HEK293 (cell line): ENCODE results near the gene PLD4.

Experiments used
- CTCF ChIA-PET: fragments of 350-600 bp; formaldehyde crosslinking; extraction: SDS; loops from one replicate; lab custom pipeline; 2021; ENCODE audit warnings: antibody characterized with exemption; lab: Yijun Ruan, JAX
- POLR2A ChIA-PET: fragments of 300-600 bp; formaldehyde crosslinking; extraction: SDS; loops from one replicate; lab custom pipeline; 2020; ENCODE audit warnings: antibody characterized with exemption, inconsistent platforms; lab: Yijun Ruan, JAX
- H3K27ac ChIP-seq: fragments of 200-500 bp; sonication (Bioruptor generic); 2 replicates; pipeline ENCODE4 v1.5.1; 2014; ENCODE audit warnings: low read depth, low read length, control low read depth, inconsistent platforms; ENCODE audit errors: extremely low read depth
- H3K36me3 ChIP-seq, 2 experiments: fragments of 200-500 bp in 1 of 2; sonication (Bioruptor generic) in 1 of 2; 1 replicate in 1 of 2; 2 replicates in 1 of 2; pipeline ENCODE4 v1.5.1; 2014 to 2017; ENCODE audit warnings: inconsistent platforms in 2 of 2, low read length in 2 of 2; ENCODE audit not compliant: control insufficient read depth in 2 of 2, insufficient read depth in 1 of 2
- H3K4me1 ChIP-seq: fragments of 200-500 bp; sonication (Bioruptor generic); 2 replicates; pipeline ENCODE4 v1.5.1; 2014; ENCODE audit warnings: mild to moderate bottlenecking, low read length, inconsistent platforms; ENCODE audit not compliant: control insufficient read depth, insufficient read depth
- H3K4me3 ChIP-seq: 2 replicates; pipeline ENCODE4 v1.5.1; 2011; ENCODE audit warnings: low read depth, mild to moderate bottlenecking, control low read depth, low read length, moderate library complexity
- H3K9me3 ChIP-seq: fragments of 200-500 bp; sonication (Bioruptor generic); 2 replicates; pipeline ENCODE4 v1.5.1; 2014; ENCODE audit warnings: low read depth, low read length, inconsistent platforms; ENCODE audit not compliant: control insufficient read depth, insufficient read depth
- BCL11A ChIP-seq: fragments of 450-650 bp; formaldehyde crosslinking; IDR thresholded peaks from 2 replicates; pipeline ENCODE4 v1.5.1; 2016; ENCODE audit warnings: low read depth, missing biosample characterization, missing genetic modification characterization
- ELK4 ChIP-seq: IDR thresholded peaks from 2 replicates; pipeline ENCODE4 v1.6.1; 2011; ENCODE audit warnings: mild to moderate bottlenecking, low read depth, low read length, borderline replicate concordance
- KLF7 ChIP-seq: fragments of 450-650 bp; formaldehyde crosslinking; IDR thresholded peaks from 2 replicates; pipeline ENCODE4 v1.5.1; 2016; ENCODE audit warnings: missing biosample characterization, missing genetic modification characterization, borderline replicate concordance
- KLF9 ChIP-seq: fragments of 450-650 bp; formaldehyde crosslinking; IDR thresholded peaks from 2 replicates; pipeline ENCODE4 v1.5.1; 2016; ENCODE audit warnings: missing biosample characterization, missing genetic modification characterization, low read depth
- SCRT1 ChIP-seq: fragments of 450-650 bp; formaldehyde crosslinking; IDR thresholded peaks from 2 replicates; pipeline ENCODE4 v1.5.1; 2016; ENCODE audit warnings: missing biosample characterization, missing genetic modification characterization, borderline replicate concordance
- ZBTB8A ChIP-seq: fragments of 450-650 bp; formaldehyde crosslinking; IDR thresholded peaks from 2 replicates; pipeline ENCODE4 v1.5.1; 2016; ENCODE audit warnings: missing biosample characterization, missing genetic modification characterization
- ZFP37 ChIP-seq: fragments of 450-650 bp; formaldehyde crosslinking; IDR thresholded peaks from 2 replicates; pipeline ENCODE4 v1.5.1; 2016; ENCODE audit warnings: missing biosample characterization, missing genetic modification characterization
- ZIC2 ChIP-seq: fragments of 450-650 bp; formaldehyde crosslinking; IDR thresholded peaks from 2 replicates; pipeline ENCODE4 v1.5.1; 2016; ENCODE audit warnings: missing biosample characterization, missing genetic modification characterization
- ZNF146 ChIP-seq: fragments of 450-650 bp; formaldehyde crosslinking; IDR thresholded peaks from 2 replicates; pipeline ENCODE4 v1.5.1; 2016; ENCODE audit warnings: missing biosample characterization, missing genetic modification characterization
- ZNF169 ChIP-seq: fragments of 450-650 bp; formaldehyde crosslinking; IDR thresholded peaks from 2 replicates; pipeline ENCODE4 v1.5.1; 2016; ENCODE audit warnings: missing biosample characterization, missing genetic modification characterization
- ZNF23 ChIP-seq: fragments of 450-650 bp; formaldehyde crosslinking; IDR thresholded peaks from 2 replicates; pipeline ENCODE4 v1.5.1; 2016; ENCODE audit warnings: missing biosample characterization, missing genetic modification characterization, borderline replicate concordance
- ZNF248 ChIP-seq: fragments of 450-650 bp; formaldehyde crosslinking; IDR thresholded peaks from 2 replicates; pipeline ENCODE4 v1.5.1; 2017; ENCODE audit warnings: missing biosample characterization, missing genetic modification characterization
- ZNF266 ChIP-seq: fragments of 450-650 bp; formaldehyde crosslinking; IDR thresholded peaks from 2 replicates; pipeline ENCODE4 v1.5.1; 2016; ENCODE audit warnings: missing biosample characterization, missing genetic modification characterization, low read depth
- ZNF292 ChIP-seq: fragments of 450-650 bp; formaldehyde crosslinking; IDR thresholded peaks from 2 replicates; pipeline ENCODE4 v1.5.1; 2016; ENCODE audit warnings: low read depth, missing biosample characterization, missing genetic modification characterization, borderline replicate concordance
- ZNF341 ChIP-seq: fragments of 450-650 bp; formaldehyde crosslinking; IDR thresholded peaks from 2 replicates; pipeline ENCODE4; 2016; ENCODE audit warnings: low read depth, missing biosample characterization, missing genetic modification characterization
- ZNF549 ChIP-seq: fragments of 450-650 bp; IDR thresholded peaks from 2 replicates; pipeline ENCODE4 v1.5.1; 2018; ENCODE audit warnings: missing biosample characterization, missing genetic modification characterization, mild to moderate bottlenecking, inconsistent platforms, moderate library complexity
- ZNF664 ChIP-seq: fragments of 450-650 bp; formaldehyde crosslinking; IDR thresholded peaks from 2 replicates; pipeline ENCODE4 v1.5.1; 2016; ENCODE audit warnings: missing biosample characterization, missing genetic modification characterization
- ZNF704 ChIP-seq: fragments of 450-650 bp; formaldehyde crosslinking; IDR thresholded peaks from 2 replicates; pipeline ENCODE4 v1.5.1; 2016; ENCODE audit warnings: missing biosample characterization, missing genetic modification characterization
- ZSCAN23 ChIP-seq: fragments of 450-650 bp; formaldehyde crosslinking; IDR thresholded peaks from 2 replicates; pipeline ENCODE4 v1.5.1; 2016; ENCODE audit warnings: missing biosample characterization, missing genetic modification characterization
- TF ChIP-seq, protein P1 (sequence below): fragments of 450-650 bp; formaldehyde crosslinking; IDR thresholded peaks from 2 replicates; pipeline ENCODE4 v1.5.1; 2016; ENCODE audit warnings: missing biosample characterization, missing genetic modification characterization
- TF ChIP-seq, protein P2 (sequence below): fragments of 450-650 bp; formaldehyde crosslinking; IDR thresholded peaks from 2 replicates; pipeline ENCODE4 v1.5.1; 2016; ENCODE audit warnings: missing biosample characterization, missing genetic modification characterization

Gene PLD4

DNA sequence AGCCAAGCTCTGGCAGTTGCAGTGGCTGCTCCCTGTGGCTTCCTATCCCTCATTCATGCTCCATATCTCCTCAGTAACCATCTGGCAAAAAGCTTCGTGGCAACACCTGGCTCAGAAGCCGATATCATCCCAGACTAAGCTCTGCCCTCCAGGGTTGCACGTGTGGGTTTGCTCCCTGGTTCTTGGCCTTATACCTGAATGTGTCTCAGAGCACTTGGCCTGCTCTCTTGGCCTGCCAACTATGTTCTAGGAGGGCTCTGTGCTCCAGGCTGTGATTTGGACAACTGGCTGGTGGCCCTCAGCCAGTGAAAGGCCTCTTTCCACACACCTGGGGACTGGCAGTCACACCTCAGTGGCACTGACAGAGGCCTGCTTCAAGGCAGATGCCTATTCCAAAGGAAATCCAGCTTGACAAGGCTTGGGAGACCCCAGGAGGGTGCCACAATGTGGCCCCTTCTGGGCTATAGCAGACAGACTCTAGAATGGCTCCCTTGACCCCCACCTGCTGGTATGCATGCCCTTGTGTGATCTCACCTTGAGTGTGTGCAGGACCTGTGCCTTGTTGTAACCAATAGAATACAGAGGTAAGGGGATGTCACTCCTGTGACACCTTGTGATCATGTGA lies 10.5 kb downstream of the PLD4 start:
- H3K36me3 ChIP-seq = no peaks in the 10 kb centered on the region
- no peak overlapping the region for H3K4me3 ChIP-seq
- H3K27ac ChIP-seq = no peak overlapping the region
- TF ChIP-seq ZNF292 (no peak), ZNF146 (tag by site-specific recombination) (no peak), ZNF23 (tag by site-specific recombination) (no peak)
- TF ChIP-seq, protein P1, sequence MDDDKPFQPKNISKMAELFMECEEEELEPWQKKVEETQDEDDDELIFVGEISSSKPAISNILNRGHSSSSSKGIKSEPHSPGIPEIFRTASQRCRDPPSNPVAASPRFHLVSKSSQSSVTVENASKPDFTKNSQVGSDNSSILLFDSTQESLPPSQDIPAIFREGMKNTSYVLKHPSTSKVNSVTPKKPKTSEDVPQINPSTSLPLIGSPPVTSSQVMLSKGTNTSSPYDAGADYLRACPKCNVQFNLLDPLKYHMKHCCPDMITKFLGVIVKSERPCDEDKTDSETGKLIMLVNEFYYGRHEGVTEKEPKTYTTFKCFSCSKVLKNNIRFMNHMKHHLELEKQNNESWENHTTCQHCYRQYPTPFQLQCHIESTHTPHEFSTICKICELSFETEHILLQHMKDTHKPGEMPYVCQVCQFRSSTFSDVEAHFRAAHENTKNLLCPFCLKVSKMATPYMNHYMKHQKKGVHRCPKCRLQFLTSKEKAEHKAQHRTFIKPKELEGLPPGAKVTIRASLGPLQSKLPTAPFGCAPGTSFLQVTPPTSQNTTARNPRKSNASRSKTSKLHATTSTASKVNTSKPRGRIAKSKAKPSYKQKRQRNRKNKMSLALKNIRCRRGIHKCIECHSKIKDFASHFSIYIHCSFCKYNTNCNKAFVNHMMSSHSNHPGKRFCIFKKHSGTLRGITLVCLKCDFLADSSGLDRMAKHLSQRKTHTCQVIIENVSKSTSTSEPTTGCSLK (tag by site-specific recombination) = no peak
- TF ChIP-seq, all 188 proteins: peak for 0
- no peaks in the 10 kb centered on the region for H3K9me3 ChIP-seq
- ChIA-PET CTCF (interaction anchor here (0.6 to 1.6 kb wide), 7 partner anchors 33 to 409 kb away, joined by 3 to 4 read pairs (median 3); no protein-coding TSS in a partner anchor), POLR2A (no interaction called here)
- H3K4me1 ChIP-seq = no peaks in the 10 kb centered on the region

GRCh38 chr14:104935955-104936354 lies 11.3 kb downstream of the PLD4 start:
- POLR2A ChIA-PET = no interaction called here
- H3K27ac ChIP-seq = no peak overlapping the region
- no peaks in the 10 kb centered on the region for H3K4me1 ChIP-seq
- no peak overlapping the region for H3K4me3 ChIP-seq
- TF ChIP-seq, protein P2, sequence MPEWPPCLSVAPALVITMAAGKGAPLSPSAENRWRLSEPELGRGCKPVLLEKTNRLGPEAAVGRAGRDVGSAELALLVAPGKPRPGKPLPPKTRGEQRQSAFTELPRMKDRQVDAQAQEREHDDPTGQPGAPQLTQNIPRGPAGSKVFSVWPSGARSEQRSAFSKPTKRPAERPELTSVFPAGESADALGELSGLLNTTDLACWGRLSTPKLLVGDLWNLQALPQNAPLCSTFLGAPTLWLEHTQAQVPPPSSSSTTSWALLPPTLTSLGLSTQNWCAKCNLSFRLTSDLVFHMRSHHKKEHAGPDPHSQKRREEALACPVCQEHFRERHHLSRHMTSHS (tag by site-specific recombination) = no peak
- TF ChIP-seq ZNF169 (tag by site-specific recombination) (no peak), ZIC2 (tag by site-specific recombination) (peak; percentile 15; the same call in 1 of the 2 replicates), ZBTB8A (tag by site-specific recombination) (no peak)
- CTCF ChIA-PET = interaction anchor here (0.9 to 1.6 kb wide), 3 partner anchors 34 to 110 kb away, joined by 3 read pairs; no protein-coding TSS in a partner anchor
- H3K36me3 ChIP-seq = no peaks in the 10 kb centered on the region
- no peaks in the 10 kb centered on the region for H3K9me3 ChIP-seq

DNA sequence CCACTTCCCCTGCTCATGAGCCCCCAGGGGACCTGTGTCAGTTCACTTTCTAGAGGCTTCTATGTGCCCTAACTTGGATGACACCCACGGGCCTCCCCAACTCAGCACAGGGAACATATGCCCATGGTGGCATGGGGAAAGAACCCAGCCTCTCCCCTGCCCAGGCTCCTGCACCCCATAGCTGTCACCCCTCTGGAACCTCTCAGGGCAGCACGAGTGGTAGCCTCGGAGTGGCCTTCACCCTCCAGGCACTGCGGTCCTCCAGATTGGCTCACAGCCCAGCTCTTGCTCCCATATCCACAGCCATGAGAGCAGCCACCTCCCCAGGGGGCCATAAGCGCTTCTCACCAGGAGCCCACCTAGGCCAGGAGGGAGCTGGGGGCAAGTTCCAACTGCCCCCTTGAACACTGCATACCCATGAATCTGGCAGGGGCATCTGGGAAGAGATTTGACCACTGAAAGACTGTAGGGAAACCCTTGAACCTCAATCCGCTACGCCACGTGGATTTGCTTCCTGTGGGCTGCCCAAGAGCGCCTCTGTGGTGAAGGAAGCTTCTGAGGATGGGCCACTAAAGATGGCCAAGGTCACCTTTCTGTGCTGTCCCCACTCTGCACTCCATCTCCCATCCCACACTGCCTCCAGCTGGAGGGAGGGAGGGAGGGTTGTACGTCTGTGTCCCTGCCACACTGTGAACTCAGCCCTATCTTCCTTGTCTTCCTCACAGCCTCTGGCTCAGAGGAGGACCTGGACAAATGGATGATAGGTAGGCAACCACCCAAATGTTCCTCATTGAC lies 11.9 kb downstream of the PLD4 start:
- H3K9me3 ChIP-seq = no peaks in the 10 kb centered on the region
- H3K4me3 ChIP-seq = no peak overlapping the region
- ChIA-PET POLR2A (no interaction called here), CTCF (interaction anchor here (1.1 to 1.2 kb wide), 2 partner anchors 109 to 153 kb away, joined by 3 to 4 read pairs; no protein-coding TSS in a partner anchor)
- H3K4me1 ChIP-seq = no peaks in the 10 kb centered on the region
- H3K36me3 ChIP-seq = no peaks in the 10 kb centered on the region
- TF ChIP-seq ELK4 = no peak
- TF ChIP-seq ZIC2 (tag by site-specific recombination) = 0 out of 2 replicates have a peak, but pooled peaks have one; percentile 7
- TF ChIP-seq, all 188 proteins: peak for 1
- no peak overlapping the region for H3K27ac ChIP-seq

- Histone ChIP-seq H3K9me3 (no peaks in the 10 kb centered on the region), H3K4me3 (no peak overlapping the region), H3K4me1 (no peaks in the 10 kb centered on the region), H3K27ac (no peak overlapping the region), H3K36me3 (no peaks in the 10 kb centered on the region)
- CTCF ChIA-PET = interaction anchor here (1.2 kb wide), 2 partner anchors 41 to 153 kb away, joined by 4 to 5 read pairs; no protein-coding TSS in a partner anchor
- POLR2A ChIA-PET = no interaction called here
- no peak for TF ChIP-seq ZNF266
- TF ChIP-seq ZNF704 (tag by site-specific recombination) = no peak
- TF ChIP-seq ZNF248 = no peak
- TF ChIP-seq BCL11A (tag by site-specific recombination) = no peak
- no peak for TF ChIP-seq ZSCAN23 (tag by site-specific recombination)
- no peak for TF ChIP-seq SCRT1 (tag by site-specific recombination)
- no peak for TF ChIP-seq KLF9
- TF ChIP-seq ZFP37 (tag by site-specific recombination) = no peak
- TF ChIP-seq ZNF549 (tag by site-specific recombination) = no peak
- no peak for TF ChIP-seq ZNF341
- no peak for TF ChIP-seq KLF7 (tag by site-specific recombination)
- no peak for TF ChIP-seq ZNF664
Measured at GRCh38 chr14:104937161-104937560, 12.5 kb downstream of the PLD4 start.
